Panc1 (cell line): Measurements from ENCODE around the gene DMBT1. TPM values are rescaled to one million over a fixed set of nuclear protein-coding genes. Genes with fewer than 3 reads are reported as not detected.

Experiments
- ATAC-seq: fragments of 200-7000 bp; cut with Tn5 transposase; 2 replicates; pipeline ENCODE4 v1.9.1; 2020; ENCODE audit warnings: mild to moderate bottlenecking, moderate library complexity
- BruUV-seq: library from RNA; stranded (reverse); fragments of 400-500 nt; replicated peaks from 2 replicates; lab custom pipeline; 2021; lab: Mats Ljungman, UMichigan
- CTCF ChIA-PET: fragments of 300-600 bp; sonication (Branson Sonifier 250); formaldehyde crosslinking; loops from one replicate; lab custom pipeline; 2022; ENCODE audit warnings: antibody characterized with exemption; lab: Charles Lee
- POLR2A ChIA-PET: fragments of 300-600 bp; sonication (Branson Sonifier 250); formaldehyde crosslinking; loops from one replicate; lab custom pipeline; 2022; ENCODE audit warnings: antibody characterized with exemption; lab: Charles Lee
- DNase-seq: peaks from one replicate; pipeline ENCODE4 v3.0.0-alpha.2; 2010; ENCODE audit warnings: low read depth, low spot score
- H3K27ac ChIP-seq: 2 replicates; pipeline ENCODE4 v1.5.1; 2011; ENCODE audit warnings: mild to moderate bottlenecking, low read length, inconsistent platforms
- H3K27me3 ChIP-seq: fragments of 200-500 bp; sonication (Bioruptor generic); 2 replicates; pipeline ENCODE4 v1.6.0; 2014; ENCODE audit warnings: low read length, inconsistent platforms; ENCODE audit not compliant: control insufficient read depth, insufficient read depth
- H3K36me3 ChIP-seq: fragments of 200-500 bp; sonication (Bioruptor generic); 2 replicates; pipeline ENCODE4 v1.5.1; 2014; ENCODE audit warnings: inconsistent platforms, mild to moderate bottlenecking, low read length, moderate library complexity; ENCODE audit not compliant: control insufficient read depth, insufficient read depth
- H3K4me1 ChIP-seq: 2 replicates; pipeline ENCODE4 v1.5.1; 2011; ENCODE audit warnings: inconsistent platforms, mild to moderate bottlenecking, low read length, moderate library complexity; ENCODE audit not compliant: control insufficient read depth, insufficient read depth
- H3K4me3 ChIP-seq, 2 experiments: 2 replicates each; pipeline ENCODE4 v1.5.1; 2011 to 2012; ENCODE audit warnings: low read depth in 2 of 2, low read length in 2 of 2, mild to moderate bottlenecking in 2 of 2, inconsistent platforms in 1 of 2, moderate library complexity in 1 of 2
- H3K9me3 ChIP-seq: fragments of 200-500 bp; sonication (Bioruptor generic); 2 replicates; pipeline ENCODE4 v1.5.1; 2014; ENCODE audit warnings: low read depth, mild to moderate bottlenecking, inconsistent platforms, low read length, moderate library complexity; ENCODE audit not compliant: control insufficient read depth, insufficient read depth
- POLR2AphosphoS5 ChIP-seq: IDR thresholded peaks from 2 replicates; pipeline ENCODE4 v1.6.1; 2012; ENCODE audit warnings: mild to moderate bottlenecking, low read depth, low read length, moderate library complexity
- SIN3A ChIP-seq: IDR thresholded peaks from 2 replicates; pipeline ENCODE4 v1.6.1; 2012; ENCODE audit warnings: low read depth, mild to moderate bottlenecking, low read length, moderate library complexity, borderline replicate concordance; ENCODE audit not compliant: insufficient read depth
- TCF7L2 ChIP-seq: IDR thresholded peaks from 2 replicates; pipeline ENCODE4 v1.6.1; 2011; ENCODE audit warnings: mild to moderate bottlenecking, low read depth, low read length, inconsistent platforms
- in situ Hi-C: cut with HindIII; loops from 2 replicates; pipeline ENCODE4 v1.10.0; 2016; ENCODE audit warnings: low sequenced_read_pairs, low pct_unique_long_range_greater_than_20kb
- intact Hi-C: fragments of 100-400 bp; cut with micrococcal nuclease; formaldehyde crosslinking; loops from one replicate; pipeline ENCODE4 v1.10.0; 2022; ENCODE audit not compliant: unreplicated experiment
- total RNA-seq: library from RNA; stranded (reverse); gene quantifications from one replicate; pipeline ENCODE4 v1.2.1, GENCODE V29; 2021; ENCODE audit not compliant: unreplicated experiment
- TF ChIP-seq, protein P1 (sequence below), 2 experiments: IDR thresholded peaks; 2 replicates each; pipeline ENCODE4 v1.6.1; 2011 to 2012; ENCODE audit warnings: low read depth in 2 of 2, control low read depth in 1 of 2, low read length in 1 of 2, mild to moderate bottlenecking in 1 of 2, moderate library complexity in 1 of 2; ENCODE audit not compliant: insufficient read depth in 1 of 2
- TF ChIP-seq, protein P2 (sequence below): fragments of 450-650 bp; IDR thresholded peaks from 2 replicates; pipeline ENCODE4 v1.5.1; 2017; ENCODE audit warnings: mild to moderate bottlenecking

DMBT1 gene
- total RNA-seq, 1 experiment from 2014 or later: 0.05 TPM

DNA sequence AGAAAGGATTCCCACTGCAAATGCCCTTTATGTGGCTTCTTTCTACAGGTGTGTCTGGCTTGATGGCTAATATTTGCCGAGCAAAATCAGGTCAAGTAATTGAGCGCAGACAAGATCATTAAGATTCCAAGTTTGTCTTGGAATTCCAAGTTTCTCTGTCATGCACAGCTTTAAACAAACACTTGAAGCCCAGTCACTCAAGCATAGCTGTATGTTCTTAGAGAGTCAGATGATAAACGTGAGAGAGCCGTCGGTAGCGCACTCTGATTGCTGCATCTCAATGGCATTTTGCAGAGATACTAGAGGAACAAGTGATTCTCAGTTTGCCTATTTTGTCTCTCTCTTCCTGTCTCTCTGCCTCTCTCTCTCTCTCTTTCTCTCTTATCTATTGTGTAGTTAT, 658 bp downstream of the DMBT1 start:
- in situ Hi-C loops: no loop called here
- no peak overlapping the region for H3K4me3 ChIP-seq
- peaks cover 5% of the 10 kb centered on the region; the same call in 1 of the 2 replicates for H3K27me3 ChIP-seq
- TF ChIP-seq, protein P1, sequence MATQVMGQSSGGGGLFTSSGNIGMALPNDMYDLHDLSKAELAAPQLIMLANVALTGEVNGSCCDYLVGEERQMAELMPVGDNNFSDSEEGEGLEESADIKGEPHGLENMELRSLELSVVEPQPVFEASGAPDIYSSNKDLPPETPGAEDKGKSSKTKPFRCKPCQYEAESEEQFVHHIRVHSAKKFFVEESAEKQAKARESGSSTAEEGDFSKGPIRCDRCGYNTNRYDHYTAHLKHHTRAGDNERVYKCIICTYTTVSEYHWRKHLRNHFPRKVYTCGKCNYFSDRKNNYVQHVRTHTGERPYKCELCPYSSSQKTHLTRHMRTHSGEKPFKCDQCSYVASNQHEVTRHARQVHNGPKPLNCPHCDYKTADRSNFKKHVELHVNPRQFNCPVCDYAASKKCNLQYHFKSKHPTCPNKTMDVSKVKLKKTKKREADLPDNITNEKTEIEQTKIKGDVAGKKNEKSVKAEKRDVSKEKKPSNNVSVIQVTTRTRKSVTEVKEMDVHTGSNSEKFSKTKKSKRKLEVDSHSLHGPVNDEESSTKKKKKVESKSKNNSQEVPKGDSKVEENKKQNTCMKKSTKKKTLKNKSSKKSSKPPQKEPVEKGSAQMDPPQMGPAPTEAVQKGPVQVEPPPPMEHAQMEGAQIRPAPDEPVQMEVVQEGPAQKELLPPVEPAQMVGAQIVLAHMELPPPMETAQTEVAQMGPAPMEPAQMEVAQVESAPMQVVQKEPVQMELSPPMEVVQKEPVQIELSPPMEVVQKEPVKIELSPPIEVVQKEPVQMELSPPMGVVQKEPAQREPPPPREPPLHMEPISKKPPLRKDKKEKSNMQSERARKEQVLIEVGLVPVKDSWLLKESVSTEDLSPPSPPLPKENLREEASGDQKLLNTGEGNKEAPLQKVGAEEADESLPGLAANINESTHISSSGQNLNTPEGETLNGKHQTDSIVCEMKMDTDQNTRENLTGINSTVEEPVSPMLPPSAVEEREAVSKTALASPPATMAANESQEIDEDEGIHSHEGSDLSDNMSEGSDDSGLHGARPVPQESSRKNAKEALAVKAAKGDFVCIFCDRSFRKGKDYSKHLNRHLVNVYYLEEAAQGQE (IDR thresholded peaks at IDR 0.05; ENCODE audit: insufficient read depth in 1 of 2, low read depth in 2 of 2, low read length in 1 of 2): no peak
- TF ChIP-seq TCF7L2 (no peak), POLR2AphosphoS5 (no peak), SIN3A (no peak)
- TF ChIP-seq, protein P2, sequence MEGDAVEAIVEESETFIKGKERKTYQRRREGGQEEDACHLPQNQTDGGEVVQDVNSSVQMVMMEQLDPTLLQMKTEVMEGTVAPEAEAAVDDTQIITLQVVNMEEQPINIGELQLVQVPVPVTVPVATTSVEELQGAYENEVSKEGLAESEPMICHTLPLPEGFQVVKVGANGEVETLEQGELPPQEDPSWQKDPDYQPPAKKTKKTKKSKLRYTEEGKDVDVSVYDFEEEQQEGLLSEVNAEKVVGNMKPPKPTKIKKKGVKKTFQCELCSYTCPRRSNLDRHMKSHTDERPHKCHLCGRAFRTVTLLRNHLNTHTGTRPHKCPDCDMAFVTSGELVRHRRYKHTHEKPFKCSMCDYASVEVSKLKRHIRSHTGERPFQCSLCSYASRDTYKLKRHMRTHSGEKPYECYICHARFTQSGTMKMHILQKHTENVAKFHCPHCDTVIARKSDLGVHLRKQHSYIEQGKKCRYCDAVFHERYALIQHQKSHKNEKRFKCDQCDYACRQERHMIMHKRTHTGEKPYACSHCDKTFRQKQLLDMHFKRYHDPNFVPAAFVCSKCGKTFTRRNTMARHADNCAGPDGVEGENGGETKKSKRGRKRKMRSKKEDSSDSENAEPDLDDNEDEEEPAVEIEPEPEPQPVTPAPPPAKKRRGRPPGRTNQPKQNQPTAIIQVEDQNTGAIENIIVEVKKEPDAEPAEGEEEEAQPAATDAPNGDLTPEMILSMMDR: no peak
- no peaks in the 10 kb centered on the region for H3K36me3 ChIP-seq
- ATAC-seq (no peak), DNase-seq (no peak)
- no peaks in the 10 kb centered on the region for H3K9me3 ChIP-seq
- BruUV-seq: no TSS peak
- H3K4me1 ChIP-seq: no peaks in the 10 kb centered on the region
- intact Hi-C loops: loop anchor here (10.0 kb wide), 1 partner anchor 106 kb away; the partner anchor contains the start of gene ARMS2
- POLR2A ChIA-PET: no interaction called here
- H3K27ac ChIP-seq: no peak overlapping the region
- CTCF ChIA-PET: interaction anchor here (0.6 kb wide), 1 partner anchor 109 kb away, joined by 3 read pairs; no protein-coding TSS in a partner anchor

DNA sequence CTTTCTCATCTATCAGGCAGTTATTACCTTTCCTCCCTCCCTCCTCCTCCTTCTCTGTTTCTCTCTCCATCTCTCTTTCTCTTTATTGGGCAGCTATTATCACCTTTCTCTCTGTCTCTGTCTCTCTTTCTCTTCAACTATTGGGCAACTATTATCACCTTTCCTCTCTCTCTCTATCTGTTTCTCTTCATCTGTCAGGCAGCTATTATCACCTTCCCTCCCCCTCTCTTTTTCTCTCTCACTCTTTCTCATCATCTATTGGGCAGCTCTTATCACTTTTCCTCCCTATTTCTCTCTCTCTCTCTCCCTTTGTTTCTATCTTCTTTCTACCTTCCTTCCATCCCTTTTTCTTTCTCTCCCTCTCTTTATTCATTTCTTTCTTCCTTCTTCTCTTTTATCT, 1.2 kb downstream of the DMBT1 start:
- H3K4me3 ChIP-seq: no peak overlapping the region
- DNase-seq (no peak), ATAC-seq (no peak)
- TF ChIP-seq, protein P1 (IDR thresholded peaks at IDR 0.05; ENCODE audit: insufficient read depth in 1 of 2, low read depth in 2 of 2, low read length in 1 of 2): no peak
- TF ChIP-seq SIN3A (no peak), POLR2AphosphoS5 (no peak), TCF7L2 (no peak)
- TF ChIP-seq, protein P2: no peak
- no peaks in the 10 kb centered on the region for H3K9me3 ChIP-seq
- H3K36me3 ChIP-seq: no peaks in the 10 kb centered on the region
- ChIA-PET POLR2A (no interaction called here), CTCF (no interaction called here)
- H3K27ac ChIP-seq: no peak overlapping the region
- intact Hi-C loops: loop anchor here (10.0 kb wide), 1 partner anchor 107 kb away; the partner anchor contains the start of gene ARMS2
- H3K4me1 ChIP-seq: no peaks in the 10 kb centered on the region
- peaks cover 5% of the 10 kb centered on the region; the same call in 1 of the 2 replicates for H3K27me3 ChIP-seq
- BruUV-seq: no TSS peak
- in situ Hi-C loops: no loop called here
